Mesodermal cell (in vitro differentiated cells): ENCODE data around the gene ITPA. TPM values are rescaled to one million over a fixed set of nuclear protein-coding genes. Genes with fewer than 3 reads are reported as not detected.

Source experiments
- H3K27ac ChIP-seq: 2 replicates; pipeline ENCODE4 v1.7.0; 2013; ENCODE audit warnings: mild to moderate bottlenecking, low read depth, low read length, moderate library complexity; ENCODE audit not compliant: severe bottlenecking
- H3K36me3 ChIP-seq: 2 replicates; pipeline ENCODE4 v1.7.1; 2013; ENCODE audit warnings: mild to moderate bottlenecking, low read length, moderate library complexity; ENCODE audit not compliant: control insufficient read depth, insufficient read depth
- H3K4me1 ChIP-seq: one replicate; pipeline ENCODE4 v1.7.1; 2013; ENCODE audit warnings: mild to moderate bottlenecking, low read length; ENCODE audit not compliant: insufficient read depth, control insufficient read depth, poor library complexity, severe bottlenecking
- H3K4me3 ChIP-seq: 2 replicates; pipeline ENCODE4 v1.7.0; 2013; ENCODE audit warnings: low read length, control low read depth, mild to moderate bottlenecking; ENCODE audit not compliant: insufficient read depth, poor library complexity, severe bottlenecking; ENCODE audit errors: extremely low read depth
- H3K9me3 ChIP-seq: 2 replicates; pipeline ENCODE4 v1.7.1; 2013; ENCODE audit warnings: mild to moderate bottlenecking, low read length, moderate library complexity; ENCODE audit not compliant: control insufficient read depth
- WGBS, 2 experiments: methylation state at CpG; one replicate each; pipeline ENCODE4 v1.1.5; 2013; ENCODE audit warnings: missing lambda C conversion rate in 2 of 2; ENCODE audit not compliant: insufficient coverage in 2 of 2; 5-methylcytosine and 5-hydroxymethylcytosine counted together
- polyA plus RNA-seq, 2 experiments: library from polyadenylated mRNA; stranded (reverse); fragments of 50-300 nt; gene quantifications; one replicate each; pipeline ENCODE4 v1.2.3, GENCODE V29; 2013

The ITPA gene
- polyA plus RNA-seq (2013, experiment 1 of 2) = 36.5 TPM
- 29.2 TPM for polyA plus RNA-seq (2013, experiment 2 of 2)

- H3K4me1 ChIP-seq = peaks cover 3% of the 10 kb centered on the region
- 0 to 1% methylated on average over 40 to 43 of the region's 48 CpGs for WGBS, 2 experiments
- no peaks in the 10 kb centered on the region for H3K9me3 ChIP-seq
- H3K27ac ChIP-seq = peak within 1 kb of the TSS; percentile 64
- peaks cover 25% of the 10 kb centered on the region for H3K36me3 ChIP-seq
- peak within 1 kb of the TSS; percentile 90 for H3K4me3 ChIP-seq
Measured at GRCh38 chr20:3209257-3209945, at the start of gene ITPA. TSS of gene ITPA (plus strand) at chr20:3209498. CDS start at chr20:3209552, 54 bp downstream.

- Histone ChIP-seq H3K36me3 (peaks cover 6% of the 10 kb centered on the region), H3K27ac (no peak overlapping the region), H3K4me3 (peak overlapping the region; percentile 97), H3K9me3 (no peaks in the 10 kb centered on the region), H3K4me1 (no peaks in the 10 kb centered on the region)
- WGBS, 2 experiments = 92 to 99% methylated on average over 5 to 6 of the region's 6 CpGs
Measured at GRCh38 chr20:3160418-3160817, 48.9 kb upstream of the ITPA start.

DNA sequence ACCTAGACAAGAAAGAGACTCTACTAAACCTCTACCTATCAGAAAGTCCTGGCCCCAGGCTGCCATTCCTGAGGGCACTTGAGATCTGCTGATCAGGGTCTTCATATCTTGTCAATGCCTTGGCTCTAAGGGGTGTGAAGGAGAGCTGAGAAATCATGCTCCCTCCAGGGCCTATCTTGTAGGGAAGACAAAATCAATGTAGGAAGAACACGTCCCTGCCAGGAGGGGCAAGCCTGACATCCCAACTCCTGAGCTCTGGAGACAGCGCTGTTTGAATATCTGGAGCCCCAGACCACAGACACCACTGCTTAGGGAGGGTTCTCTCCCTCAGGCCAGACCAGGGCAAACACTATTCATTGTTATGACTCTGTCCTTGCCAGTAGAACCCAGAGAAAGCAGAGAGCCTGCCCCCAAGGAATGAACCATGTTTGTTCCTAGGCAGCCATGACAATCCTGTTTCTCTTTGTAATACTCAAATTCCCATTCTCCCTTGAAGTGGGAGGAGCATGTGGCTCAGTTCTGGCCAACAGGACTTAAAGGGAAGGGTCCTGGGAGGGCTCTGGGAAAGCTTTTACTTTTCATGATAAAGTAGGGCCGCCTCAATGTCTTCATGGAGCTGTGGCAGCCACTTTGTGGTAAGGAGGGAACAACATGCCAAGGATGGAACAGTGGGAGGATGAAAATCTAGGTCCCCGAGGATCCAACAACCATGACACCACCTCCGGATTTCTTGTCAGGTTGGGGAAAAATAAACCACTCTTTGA lies 47.8 kb upstream of the ITPA start:
- H3K4me1 ChIP-seq = no peaks in the 10 kb centered on the region
- H3K36me3 ChIP-seq = peaks cover 1% of the 10 kb centered on the region
- no peaks in the 10 kb centered on the region for H3K9me3 ChIP-seq
- no peak overlapping the region for H3K27ac ChIP-seq
- WGBS, 2 experiments = 83 to 97% methylated on average over 3 to 4 of the region's 5 CpGs
- H3K4me3 ChIP-seq = no peak overlapping the region

GRCh38 chr20:3162080-3162611 lies 47.2 kb upstream of the ITPA start:
- no peaks in the 10 kb centered on the region for H3K4me1 ChIP-seq
- H3K9me3 ChIP-seq = no peaks in the 10 kb centered on the region
- no peaks in the 10 kb centered on the region for H3K36me3 ChIP-seq
- H3K4me3 ChIP-seq = no peak overlapping the region
- 86 to 88% methylated on average over 9 to 10 of the region's 11 CpGs for WGBS, 2 experiments
- H3K27ac ChIP-seq = no peak overlapping the region

DNA sequence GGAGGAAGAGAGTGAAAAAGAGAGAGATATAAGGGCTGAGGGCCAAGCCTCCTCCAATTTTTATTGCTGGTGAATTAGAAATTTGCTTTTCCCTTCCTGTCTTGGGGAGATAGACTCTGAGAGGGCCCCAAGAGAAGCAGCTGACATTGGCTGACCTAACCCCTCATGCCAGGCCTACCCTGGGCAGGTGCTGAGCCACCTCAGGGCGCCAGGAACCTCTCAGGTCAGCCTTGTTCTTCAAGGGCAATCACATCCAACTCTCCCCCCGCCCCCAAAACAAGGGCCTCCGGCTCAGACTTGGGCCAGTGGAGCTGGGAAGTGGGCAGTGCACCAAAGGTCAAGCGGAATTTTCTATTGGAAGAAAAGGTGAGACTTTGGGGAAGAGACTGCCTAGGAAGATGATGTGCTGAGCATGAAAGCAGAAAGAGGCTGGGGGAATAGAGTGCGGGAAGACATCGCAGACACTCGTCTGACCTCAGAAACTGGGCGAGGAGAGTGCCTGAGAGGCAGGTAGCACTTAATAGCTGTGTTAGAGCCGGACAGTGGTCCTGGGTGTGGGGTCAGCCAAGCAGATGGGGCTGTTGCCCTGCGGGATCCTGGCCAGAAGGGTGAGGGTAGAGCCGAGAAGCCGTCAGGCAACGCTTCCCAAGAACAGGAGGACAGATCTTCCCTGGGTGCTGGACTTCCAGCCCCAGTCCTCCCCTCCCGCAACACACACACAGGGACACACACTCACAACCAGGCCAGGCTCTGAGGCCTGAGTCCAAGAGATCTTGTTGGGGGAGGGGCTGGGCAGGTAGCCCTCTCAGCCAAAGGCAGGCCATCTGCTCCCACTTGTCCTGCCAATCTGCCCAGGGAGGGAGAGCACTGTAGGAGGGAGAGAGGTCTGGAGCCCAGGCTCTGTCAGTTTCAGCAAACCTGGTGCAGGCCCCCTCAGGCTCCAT lies 45.9 kb upstream of the ITPA start:
- H3K27ac ChIP-seq = no peak overlapping the region
- H3K4me3 ChIP-seq = no peak overlapping the region
- WGBS, 2 experiments = 91 to 93% methylated on average over 6 to 7 of the region's 14 CpGs
- no peaks in the 10 kb centered on the region for H3K9me3 ChIP-seq
- peaks cover 3% of the 10 kb centered on the region for H3K4me1 ChIP-seq
- no peaks in the 10 kb centered on the region for H3K36me3 ChIP-seq

DNA sequence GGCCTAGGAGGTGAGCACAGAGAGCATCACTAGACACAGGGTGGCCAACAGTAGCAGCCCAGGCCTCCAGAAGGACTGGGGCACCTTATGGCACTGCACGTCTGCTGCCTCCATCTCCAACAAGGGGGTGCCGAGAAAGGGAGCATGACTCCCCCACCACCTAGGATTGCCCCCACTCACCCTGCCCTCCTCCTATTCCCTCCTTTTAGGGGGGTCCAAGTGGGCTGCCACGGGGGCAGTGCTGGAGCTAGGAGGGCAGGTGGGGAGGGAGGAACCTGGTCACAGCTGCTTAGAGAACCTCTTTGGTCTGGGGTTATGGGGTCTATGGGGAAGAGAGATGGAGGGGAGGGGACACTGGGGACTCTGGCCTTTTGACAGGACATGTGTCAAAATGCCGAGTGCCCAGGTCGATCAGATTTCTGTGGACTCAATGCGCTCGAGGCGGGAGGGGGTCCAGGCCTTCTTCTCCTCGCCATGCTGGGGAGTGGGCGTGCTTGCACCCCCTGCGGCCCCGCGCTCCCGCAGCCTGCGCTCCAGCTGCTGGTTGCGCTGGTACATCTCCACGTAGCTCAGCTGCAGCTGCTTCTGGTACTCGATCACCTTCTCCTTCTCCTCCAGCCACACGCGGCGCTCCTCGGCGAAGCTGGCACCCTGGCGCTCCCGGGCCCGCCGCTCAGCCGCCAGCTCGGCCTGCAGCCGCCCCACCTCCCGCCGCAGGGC lies 45.1 kb upstream of the ITPA start:
- no peaks in the 10 kb centered on the region for H3K9me3 ChIP-seq
- no peak overlapping the region for H3K27ac ChIP-seq
- no peak overlapping the region for H3K4me3 ChIP-seq
- H3K36me3 ChIP-seq = no peaks in the 10 kb centered on the region
- WGBS, 2 experiments = 96 to 98% methylated on average over 25 to 30 of the region's 32 CpGs
- H3K4me1 ChIP-seq = peaks cover 6% of the 10 kb centered on the region

- no peak overlapping the region for H3K27ac ChIP-seq
- no peaks in the 10 kb centered on the region for H3K36me3 ChIP-seq
- peaks cover 6% of the 10 kb centered on the region for H3K4me1 ChIP-seq
- 95% methylated on average over 36 to 38 of the region's 41 CpGs for WGBS, 2 experiments
- no peaks in the 10 kb centered on the region for H3K9me3 ChIP-seq
- H3K4me3 ChIP-seq = no peak overlapping the region
Measured at GRCh38 chr20:3164763-3165410, 44.4 kb upstream of the ITPA start.

GRCh38 chr20:3165473-3166337 lies 43.6 kb upstream of the ITPA start:
- WGBS, 2 experiments = 95 to 98% methylated on average over 38 to 40 of the region's 45 CpGs

DNA sequence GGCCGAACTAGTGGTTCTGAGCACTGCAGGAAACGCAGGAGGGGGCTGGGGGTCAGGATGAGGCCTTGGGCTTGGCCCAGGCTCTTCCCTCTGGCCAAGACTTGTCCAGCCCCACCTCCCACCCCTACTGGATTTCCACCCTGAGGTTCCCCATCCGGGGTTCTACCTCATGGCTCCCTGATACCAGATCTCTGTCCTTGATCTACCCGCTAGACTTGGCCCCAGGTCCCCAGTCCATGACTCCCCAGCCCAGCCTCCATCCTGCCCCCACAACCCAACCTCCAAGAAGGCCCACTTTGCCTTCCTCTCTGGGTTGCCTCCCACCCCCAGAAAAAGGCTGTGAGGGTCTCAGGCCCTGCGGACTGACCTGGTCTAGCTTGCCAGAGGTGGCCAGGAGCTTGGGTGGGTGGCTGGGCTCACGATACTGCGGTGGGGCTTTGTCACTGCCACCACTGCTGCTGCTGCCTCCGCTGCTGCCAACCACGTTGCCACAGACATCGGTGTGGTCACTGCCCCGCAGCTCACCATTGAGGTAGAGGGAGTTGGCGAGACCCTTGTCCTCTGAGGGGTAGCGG lies 42.9 kb upstream of the ITPA start:
- Histone ChIP-seq H3K36me3 (no peaks in the 10 kb centered on the region), H3K27ac (no peak overlapping the region), H3K4me1 (peaks cover 6% of the 10 kb centered on the region), H3K9me3 (no peaks in the 10 kb centered on the region), H3K4me3 (no peak overlapping the region)
- 95 to 96% methylated on average over 12 to 13 of the region's 13 CpGs for WGBS, 2 experiments

More at GRCh38 chr20:3165473-3166337, 43.6 kb upstream of the ITPA start:
- H3K4me1 ChIP-seq = peaks cover 6% of the 10 kb centered on the region
- H3K9me3 ChIP-seq = no peaks in the 10 kb centered on the region
- no peaks in the 10 kb centered on the region for H3K36me3 ChIP-seq
- no peak overlapping the region for H3K4me3 ChIP-seq
- no peak overlapping the region for H3K27ac ChIP-seq
